ENCODE measurements around the gene EGF.

Gene EGF

GRCh38 chr4:109943745-109944144 is 31.1 kb downstream of the EGF start:
- Histone ChIP-seq H2BK120ac (ENCODE audit: low read depth, low read length) (no peak overlapping the region), H3K27ac (replicated peaks; ENCODE audit: low read length) (no peak overlapping the region), H3K4me2 (ENCODE audit: insufficient read depth, low read length, poor library complexity, severe bottlenecking) (no peak overlapping the region), H3K79me1 (ENCODE audit: low read depth, low read length) (no peaks in the 10 kb centered on the region), H3K36me3 (replicated peaks in 1 of 2; ENCODE audit: control insufficient read depth in 2 of 2, insufficient read depth in 2 of 2, low read length in 2 of 2) (peaks cover 0 to 4% of the 10 kb centered on the region in 2 donors), H3K4ac (ENCODE audit: low read length) (no peak overlapping the region), H3K9ac (ENCODE audit: low read depth, low read length, poor library complexity) (no peak overlapping the region), H3K4me3 (ENCODE audit: low read length in 2 of 2) (no peak overlapping the region), H3K18ac (ENCODE audit: low read length) (no peak overlapping the region), H3K14ac (ENCODE audit: low read length) (no peak overlapping the region), H3K9me3 (replicated peaks in 1 of 2; ENCODE audit: control insufficient read depth in 2 of 2, insufficient read depth in 1 of 2, low read depth in 1 of 2, low read length in 2 of 2) (peaks cover 0 to 2% of the 10 kb centered on the region in 2 donors), H2AFZ (ENCODE audit: low read length) (no peak overlapping the region), H3K27me3 (ENCODE audit: control insufficient read depth in 3 of 3, insufficient read depth in 3 of 3, low read depth in 1 of 3, low read length in 3 of 3) (no peaks in the 10 kb centered on the region), H4K8ac (ENCODE audit: low read depth, low read length) (no peak overlapping the region), H2BK15ac (ENCODE audit: low read length) (no peak overlapping the region), H3K23ac (ENCODE audit: low read depth, low read length, poor library complexity) (no peak overlapping the region), H2BK5ac (ENCODE audit: low read length) (no peak overlapping the region), H2AK5ac (ENCODE audit: low read depth, low read length) (no peak overlapping the region), H2BK12ac (ENCODE audit: low read length) (no peak overlapping the region), H4K91ac (ENCODE audit: low read depth, low read length, poor library complexity) (no peak overlapping the region), H3K4me1 (ENCODE audit: control insufficient read depth in 2 of 2, insufficient read depth in 1 of 2, low read depth in 1 of 2, low read length in 2 of 2) (no peaks in the 10 kb centered on the region)
- DNase-seq (ENCODE audit: low spot score): no peak
- WGBS, 2 donors (ENCODE audit: extremely low coverage in 2 of 2, insufficient read length in 2 of 2, insufficient replicate concordance in 1 of 2): no CpG with 5 or more reads among the region's 2 CpGs

- H2AK5ac ChIP-seq (ENCODE audit: low read depth, low read length): no peak overlapping the region
- no peak overlapping the region for H3K27ac ChIP-seq (replicated peaks; ENCODE audit: low read length)
- H3K4ac ChIP-seq (ENCODE audit: low read length): no peak overlapping the region
- H2BK120ac ChIP-seq (ENCODE audit: low read depth, low read length): no peak overlapping the region
- no peaks in the 10 kb centered on the region for H3K4me1 ChIP-seq (ENCODE audit: control insufficient read depth in 2 of 2, insufficient read depth in 1 of 2, low read depth in 1 of 2, low read length in 2 of 2)
- no peaks in the 10 kb centered on the region for H3K9me3 ChIP-seq (replicated peaks in 1 of 2; ENCODE audit: control insufficient read depth in 2 of 2, insufficient read depth in 1 of 2, low read depth in 1 of 2, low read length in 2 of 2)
- no peak overlapping the region for H2BK5ac ChIP-seq (ENCODE audit: low read length)
- no peak overlapping the region for H2BK12ac ChIP-seq (ENCODE audit: low read length)
- no peaks in the 10 kb centered on the region for H3K27me3 ChIP-seq (ENCODE audit: control insufficient read depth in 3 of 3, insufficient read depth in 3 of 3, low read depth in 1 of 3, low read length in 3 of 3)
- no peak overlapping the region for H3K23ac ChIP-seq (ENCODE audit: low read depth, low read length, poor library complexity)
- H3K14ac ChIP-seq (ENCODE audit: low read length): no peak overlapping the region
- H3K4me2 ChIP-seq (ENCODE audit: insufficient read depth, low read length, poor library complexity, severe bottlenecking): no peak overlapping the region
- no peak overlapping the region for H2AFZ ChIP-seq (ENCODE audit: low read length)
- peaks cover 0 to 4% of the 10 kb centered on the region in 2 donors for H3K36me3 ChIP-seq (replicated peaks in 1 of 2; ENCODE audit: control insufficient read depth in 2 of 2, insufficient read depth in 2 of 2, low read length in 2 of 2)
- no peak for DNase-seq (ENCODE audit: low spot score)
- H2BK15ac ChIP-seq (ENCODE audit: low read length): no peak overlapping the region
- no peak overlapping the region for H3K9ac ChIP-seq (ENCODE audit: low read depth, low read length, poor library complexity)
- no peak overlapping the region for H4K8ac ChIP-seq (ENCODE audit: low read depth, low read length)
- no CpG with 5 or more reads among the region's 2 CpGs for WGBS, 2 donors (ENCODE audit: extremely low coverage in 2 of 2, insufficient read length in 2 of 2, insufficient replicate concordance in 1 of 2)
- H3K18ac ChIP-seq (ENCODE audit: low read length): no peak overlapping the region
- no peak overlapping the region for H4K91ac ChIP-seq (ENCODE audit: low read depth, low read length, poor library complexity)
- H3K4me3 ChIP-seq (ENCODE audit: low read length in 2 of 2): no peak overlapping the region
- H3K79me1 ChIP-seq (ENCODE audit: low read depth, low read length): no peaks in the 10 kb centered on the region
These were observed 31.9 kb downstream of the EGF start for GRCh38 chr4:109944591-109944990.

- Histone ChIP-seq H3K9ac (ENCODE audit: low read depth, low read length, poor library complexity) (no peak overlapping the region), H3K14ac (ENCODE audit: low read length) (no peak overlapping the region), H2BK120ac (ENCODE audit: low read depth, low read length) (no peak overlapping the region), H2BK15ac (ENCODE audit: low read length) (no peak overlapping the region), H2AFZ (ENCODE audit: low read length) (no peak overlapping the region), H3K4ac (ENCODE audit: low read length) (no peak overlapping the region), H3K23ac (ENCODE audit: low read depth, low read length, poor library complexity) (no peak overlapping the region), H2BK5ac (ENCODE audit: low read length) (no peak overlapping the region), H4K91ac (ENCODE audit: low read depth, low read length, poor library complexity) (no peak overlapping the region), H3K4me2 (ENCODE audit: insufficient read depth, low read length, poor library complexity, severe bottlenecking) (no peak overlapping the region), H2AK5ac (ENCODE audit: low read depth, low read length) (no peak overlapping the region), H3K9me3 (replicated peaks in 1 of 2; ENCODE audit: control insufficient read depth in 2 of 2, insufficient read depth in 1 of 2, low read depth in 1 of 2, low read length in 2 of 2) (no peaks in the 10 kb centered on the region), H3K4me3 (ENCODE audit: low read length in 2 of 2) (no peak overlapping the region), H2BK12ac (ENCODE audit: low read length) (no peak overlapping the region), H3K27ac (replicated peaks; ENCODE audit: low read length) (no peak overlapping the region), H3K79me1 (ENCODE audit: low read depth, low read length) (no peaks in the 10 kb centered on the region), H3K18ac (ENCODE audit: low read length) (no peak overlapping the region), H4K8ac (ENCODE audit: low read depth, low read length) (no peak overlapping the region), H3K4me1 (ENCODE audit: control insufficient read depth in 2 of 2, insufficient read depth in 1 of 2, low read depth in 1 of 2, low read length in 2 of 2) (no peaks in the 10 kb centered on the region), H3K27me3 (ENCODE audit: control insufficient read depth in 3 of 3, insufficient read depth in 3 of 3, low read depth in 1 of 3, low read length in 3 of 3) (no peaks in the 10 kb centered on the region), H3K36me3 (replicated peaks in 1 of 2; ENCODE audit: control insufficient read depth in 2 of 2, insufficient read depth in 2 of 2, low read length in 2 of 2) (peaks cover 0 to 4% of the 10 kb centered on the region in 2 donors)
- DNase-seq (ENCODE audit: low spot score): no peak
- no CpG with 5 or more reads among the region's 4 CpGs for WGBS, 2 donors (ENCODE audit: extremely low coverage in 2 of 2, insufficient read length in 2 of 2, insufficient replicate concordance in 1 of 2)
These were observed 32.4 kb downstream of the EGF start for GRCh38 chr4:109945056-109945455.

- Histone ChIP-seq H3K4me3 (ENCODE audit: low read length in 2 of 2) (no peak overlapping the region), H3K79me1 (ENCODE audit: low read depth, low read length) (no peaks in the 10 kb centered on the region), H2BK5ac (ENCODE audit: low read length) (no peak overlapping the region), H3K9me3 (replicated peaks in 1 of 2; ENCODE audit: control insufficient read depth in 2 of 2, insufficient read depth in 1 of 2, low read depth in 1 of 2, low read length in 2 of 2) (no peaks in the 10 kb centered on the region), H4K8ac (ENCODE audit: low read depth, low read length) (no peak overlapping the region), H4K91ac (ENCODE audit: low read depth, low read length, poor library complexity) (no peak overlapping the region), H3K14ac (ENCODE audit: low read length) (no peak overlapping the region), H2BK120ac (ENCODE audit: low read depth, low read length) (no peak overlapping the region), H2AK5ac (ENCODE audit: low read depth, low read length) (no peak overlapping the region), H3K27me3 (ENCODE audit: control insufficient read depth in 3 of 3, insufficient read depth in 3 of 3, low read depth in 1 of 3, low read length in 3 of 3) (no peaks in the 10 kb centered on the region), H3K36me3 (replicated peaks in 1 of 2; ENCODE audit: control insufficient read depth in 2 of 2, insufficient read depth in 2 of 2, low read length in 2 of 2) (peaks cover 0 to 4% of the 10 kb centered on the region in 2 donors), H3K27ac (replicated peaks; ENCODE audit: low read length) (no peak overlapping the region), H2BK12ac (ENCODE audit: low read length) (no peak overlapping the region), H3K4ac (ENCODE audit: low read length) (no peak overlapping the region), H3K23ac (ENCODE audit: low read depth, low read length, poor library complexity) (no peak overlapping the region), H3K9ac (ENCODE audit: low read depth, low read length, poor library complexity) (no peak overlapping the region), H2AFZ (ENCODE audit: low read length) (no peak overlapping the region), H3K4me2 (ENCODE audit: insufficient read depth, low read length, poor library complexity, severe bottlenecking) (no peak overlapping the region), H3K4me1 (ENCODE audit: control insufficient read depth in 2 of 2, insufficient read depth in 1 of 2, low read depth in 1 of 2, low read length in 2 of 2) (no peaks in the 10 kb centered on the region), H3K18ac (ENCODE audit: low read length) (no peak overlapping the region), H2BK15ac (ENCODE audit: low read length) (no peak overlapping the region)
- no CpG with 5 or more reads among the region's 1 CpG for WGBS, 2 donors (ENCODE audit: extremely low coverage in 2 of 2, insufficient read length in 2 of 2, insufficient replicate concordance in 1 of 2)
- DNase-seq (ENCODE audit: low spot score): no peak
These were observed 33.4 kb downstream of the EGF start for GRCh38 chr4:109946120-109946519.
